Spleen (tissue), 11 donors: ENCODE measurements around the gene SLC16A1. TPM values are rescaled to one million over a fixed set of nuclear protein-coding genes. Genes with fewer than 3 reads are reported as not detected.
A peak's percentile ranks its signal among the peaks of the same experiment; 100 is the strongest.
"Not testable (repeated sequence)": the region's sequence is repeated elsewhere in the genome, so short reads cannot be mapped to it uniquely, and the experiment has no call there.

Experiments
- DNase-seq: peaks from one replicate; pipeline ENCODE4 v3.0.0-alpha.2; 2020
- H3K27ac ChIP-seq, 8 donors: fragments of 200-600 bp; sonication (generic) in 7 of 8; 1 replicate in 4 of 8; 2 replicates in 4 of 8; pipeline versions ENCODE4 v1.5.0 to v1.8.0; 2016 to 2021; ENCODE audit warnings: inconsistent platforms in 4 of 8, mild to moderate bottlenecking in 4 of 8, moderate library complexity in 1 of 8
- H3K27me3 ChIP-seq, 7 donors: fragments of 200-600 bp; sonication (generic) in 6 of 7; replicated peaks in 1 of 7; 1 replicate in 4 of 7; 2 replicates in 3 of 7; pipeline versions ENCODE4 v1.5.0 to v1.8.0; 2016 to 2021; ENCODE audit warnings: inconsistent platforms in 3 of 7, mild to moderate bottlenecking in 1 of 7
- H3K36me3 ChIP-seq, 6 donors: fragments of 200-600 bp; sonication (generic) in 5 of 6; 1 replicate in 4 of 6; 2 replicates in 2 of 6; pipeline versions ENCODE4 v1.5.0 to v1.8.0; 2016 to 2021; ENCODE audit warnings: inconsistent platforms in 2 of 6
- H3K4me1 ChIP-seq, 6 donors: fragments of 200-600 bp; sonication (generic) in 5 of 6; 1 replicate in 3 of 6; 2 replicates in 3 of 6; pipeline versions ENCODE4 v1.5.0 to v1.8.0; 2016 to 2021; ENCODE audit warnings: inconsistent platforms in 3 of 6
- H3K4me3 ChIP-seq, 8 donors: fragments of 200-600 bp; sonication (generic) in 7 of 8; 1 replicate in 4 of 8; 2 replicates in 4 of 8; pipeline versions ENCODE4 v1.5.0 to v1.8.0; 2016 to 2021; ENCODE audit warnings: inconsistent platforms in 4 of 8, mild to moderate bottlenecking in 4 of 8, moderate library complexity in 2 of 8
- H3K9me3 ChIP-seq, 8 donors: fragments of 200-600 bp; sonication (generic) in 7 of 8; 1 replicate in 4 of 8; 2 replicates in 4 of 8; pipeline versions ENCODE4 v1.5.0 to v1.8.0; 2016 to 2021; ENCODE audit warnings: inconsistent platforms in 4 of 8
- POLR2A ChIP-seq, 3 donors: fragments of 450-650 bp; IDR thresholded peaks; one replicate each; pipeline ENCODE4 v1.5.1; 2017; ENCODE audit warnings: antibody characterized with exemption in 3 of 3, mild to moderate bottlenecking in 1 of 3
- POLR2AphosphoS5 ChIP-seq, 3 donors: sonication (generic); formaldehyde crosslinking; IDR thresholded peaks; one replicate each; pipeline ENCODE4 v1.5.1; 2017; ENCODE audit warnings: antibody characterized with exemption in 3 of 3
- WGBS, 5 donors: extraction: QIAGEN DNeasy Blood & Tissue Kit in 3 of 5; methylation state at CpG; one replicate each; pipeline versions ENCODE4 v1.1.5 to v1.1.7; 2013 to 2018; 5-methylcytosine and 5-hydroxymethylcytosine counted together
- intact Hi-C: fragments of 100-400 bp; cut with DNase I; formaldehyde crosslinking; loops from one replicate; pipeline ENCODE4 v1.15.0; 2023; ENCODE audit warnings: low total_unique reads
- polyA plus RNA-seq, 3 donors: library from polyadenylated mRNA; stranded (reverse); fragments of 200-250 nt; gene quantifications; one replicate each; pipeline ENCODE4 v1.2.1, GENCODE V29; 2013
- total RNA-seq, 7 donors: library from RNA; depleted of rRNA in 3 of 7; stranded (reverse); fragments of >200 nt in 3 of 7; fragmentation: NEBNext Ultra II Directional in 4 of 7; extraction: Animal tissue kit (Norgen Biotek cat#: 25700) in 4 of 7; gene quantifications; one replicate each; pipeline versions ENCODE4 v1.1.0 to v1.2.1, GENCODE V29; 2016 to 2021
- TF ChIP-seq, protein P1 (sequence below), 11 experiments: fragments of 200-600 bp in 7 of 11; fragments of 450-650 bp in 4 of 11; sonication (generic) in 4 of 11; IDR thresholded peaks in 8 of 11; conservative IDR thresholded peaks in 3 of 11; 1 replicate in 7 of 11; 2 replicates in 4 of 11; pipeline versions ENCODE4 v1.4.0 to v1.8.0; 2016 to 2021; ENCODE audit warnings: antibody characterized with exemption in 11 of 11, inconsistent platforms in 4 of 11, mild to moderate bottlenecking in 1 of 11
- donor health status: healthy with polysubstance abuse.
- donor health status: DM: no; HTN: no; CAD: no; lungs with moderate emphysema.
- donor health status: DM: no; HTN: no; CAD: no.
- donor health status: Bipolar disorder and iron deficiency.
- donor health status: healthy.
- donor health status: DM: no; HTN: no; CAD: no.
- donor health status: DM: yes; HTN: yes; CAD: no.

The SLC16A1 gene
- total and polyA plus RNA-seq, 10 donors: 2.9 to 24.6 (median 18.2) TPM

DNA sequence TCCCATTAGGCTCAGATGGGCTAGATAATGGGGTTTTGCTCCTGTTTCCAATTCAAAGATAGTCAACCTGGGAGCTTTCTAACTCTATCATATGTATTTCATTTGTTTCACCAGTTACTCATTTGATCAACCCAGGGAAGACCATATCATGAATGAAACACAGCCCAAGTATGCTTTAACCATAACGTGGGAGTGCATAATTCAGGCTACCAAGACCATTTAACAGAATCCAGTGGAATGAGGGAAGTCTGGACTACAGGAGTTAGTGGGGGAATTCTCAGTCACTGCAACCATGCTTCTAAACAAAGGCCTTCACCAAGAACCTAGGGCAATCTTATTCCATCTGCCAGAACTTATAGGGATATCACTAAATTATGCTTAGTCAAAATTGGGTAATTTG, 15.0 kb upstream of the SLC16A1 start:
- Histone ChIP-seq H3K9me3 (no peaks in the 10 kb centered on the region), H3K4me3 (no peak overlapping the region), H3K36me3 (peaks cover 0 to 54% (median 13%) of the 10 kb centered on the region in 6 donors), H3K4me1 (no peaks in the 10 kb centered on the region), H3K27ac (no peak overlapping the region), H3K27me3 (no peaks in the 10 kb centered on the region)
- TF ChIP-seq POLR2A (IDR thresholded peaks at IDR 0.05) (no peak), POLR2AphosphoS5 (IDR thresholded peaks at IDR 0.05) (no peak)
- TF ChIP-seq, protein P1, sequence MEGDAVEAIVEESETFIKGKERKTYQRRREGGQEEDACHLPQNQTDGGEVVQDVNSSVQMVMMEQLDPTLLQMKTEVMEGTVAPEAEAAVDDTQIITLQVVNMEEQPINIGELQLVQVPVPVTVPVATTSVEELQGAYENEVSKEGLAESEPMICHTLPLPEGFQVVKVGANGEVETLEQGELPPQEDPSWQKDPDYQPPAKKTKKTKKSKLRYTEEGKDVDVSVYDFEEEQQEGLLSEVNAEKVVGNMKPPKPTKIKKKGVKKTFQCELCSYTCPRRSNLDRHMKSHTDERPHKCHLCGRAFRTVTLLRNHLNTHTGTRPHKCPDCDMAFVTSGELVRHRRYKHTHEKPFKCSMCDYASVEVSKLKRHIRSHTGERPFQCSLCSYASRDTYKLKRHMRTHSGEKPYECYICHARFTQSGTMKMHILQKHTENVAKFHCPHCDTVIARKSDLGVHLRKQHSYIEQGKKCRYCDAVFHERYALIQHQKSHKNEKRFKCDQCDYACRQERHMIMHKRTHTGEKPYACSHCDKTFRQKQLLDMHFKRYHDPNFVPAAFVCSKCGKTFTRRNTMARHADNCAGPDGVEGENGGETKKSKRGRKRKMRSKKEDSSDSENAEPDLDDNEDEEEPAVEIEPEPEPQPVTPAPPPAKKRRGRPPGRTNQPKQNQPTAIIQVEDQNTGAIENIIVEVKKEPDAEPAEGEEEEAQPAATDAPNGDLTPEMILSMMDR (IDR thresholded peaks at IDR 0.05 in 8 of 11, conservative IDR thresholded peaks at IDR 0.05 in 3 of 11): no peak
- WGBS, 5 donors: 85 to 95% (median 89%) methylated on average over 1 of the region's 1 CpG
- DNase-seq: no peak
- intact Hi-C loops: no loop called here

DNA sequence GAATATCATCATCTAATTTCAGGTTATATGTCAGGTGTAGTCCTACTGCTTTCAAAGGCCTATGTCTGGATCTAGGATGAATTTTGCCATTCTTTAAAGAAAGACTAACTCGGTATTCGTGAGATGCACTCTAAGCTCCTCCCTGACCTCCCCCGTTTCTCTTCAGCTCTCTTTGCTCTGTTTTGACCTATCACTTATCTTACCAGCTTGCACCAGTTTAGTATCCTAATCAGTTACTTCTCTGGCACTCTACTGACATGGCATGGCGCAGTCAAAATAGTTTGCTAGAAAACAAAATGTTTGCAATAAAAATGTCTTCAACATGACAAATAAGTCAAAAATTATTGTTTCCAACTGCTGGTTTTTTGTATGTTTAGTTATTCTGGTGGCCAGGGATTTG, 8.4 kb upstream of the SLC16A1 start:
- peaks cover 0 to 92% (median 27%) of the 10 kb centered on the region in 6 donors for H3K36me3 ChIP-seq

DNA sequence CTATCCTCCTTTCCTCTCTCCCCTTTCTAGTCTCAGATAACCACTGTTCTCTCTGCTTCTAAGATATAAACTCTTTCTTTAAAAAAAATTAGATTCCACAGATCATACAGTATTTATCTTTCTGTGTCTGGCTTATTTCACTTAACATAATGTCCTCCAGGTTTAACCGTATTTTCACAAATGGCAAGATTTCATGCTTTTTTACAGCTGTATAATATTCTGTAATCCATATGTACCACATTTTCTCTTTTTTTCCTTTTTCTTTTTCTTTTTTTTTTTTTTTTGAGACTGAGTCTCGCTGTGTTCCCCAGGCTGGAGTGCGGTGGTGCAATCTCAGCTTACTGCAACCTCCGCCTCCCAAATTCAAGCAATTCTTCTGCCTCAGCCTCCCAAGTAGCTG, 5.1 kb upstream of the SLC16A1 start:
- intact Hi-C loops: no loop called here
- 97 to 100% (median 98%) methylated on average over 4 of the region's 4 CpGs for WGBS, 5 donors
- Histone ChIP-seq H3K4me1 (peaks cover 16 to 46% (median 30%) of the 10 kb centered on the region in 6 donors), H3K27me3 (no peaks in the 10 kb centered on the region), H3K36me3 (peaks cover 0 to 60% (median 14%) of the 10 kb centered on the region in 6 donors), H3K27ac (no peak overlapping the region), H3K4me3 (no peak overlapping the region), H3K9me3 (no peaks in the 10 kb centered on the region)
- no peak for DNase-seq
- TF ChIP-seq, protein P1 (IDR thresholded peaks at IDR 0.05 in 8 of 11, conservative IDR thresholded peaks at IDR 0.05 in 3 of 11): no peak
- TF ChIP-seq POLR2A (IDR thresholded peaks at IDR 0.05) (no peak), POLR2AphosphoS5 (IDR thresholded peaks at IDR 0.05) (no peak)

More for the DNA sequence above, 8.4 kb upstream of the SLC16A1 start:
- no peak overlapping the region for H3K4me3 ChIP-seq
- intact Hi-C loops: no loop called here
- TF ChIP-seq, protein P1 (IDR thresholded peaks at IDR 0.05 in 8 of 11, conservative IDR thresholded peaks at IDR 0.05 in 3 of 11): no peak
- TF ChIP-seq POLR2A (IDR thresholded peaks at IDR 0.05) (no peak), POLR2AphosphoS5 (IDR thresholded peaks at IDR 0.05) (no peak)
- 94 to 96% (median 95%) methylated on average over 4 of the region's 4 CpGs for WGBS, 5 donors
- H3K4me1 ChIP-seq: peaks cover 0 to 17% (median 6%) of the 10 kb centered on the region in 6 donors
- no peak overlapping the region for H3K27ac ChIP-seq
- no peaks in the 10 kb centered on the region for H3K9me3 ChIP-seq
- H3K27me3 ChIP-seq: no peaks in the 10 kb centered on the region
- DNase-seq: no peak

DNA sequence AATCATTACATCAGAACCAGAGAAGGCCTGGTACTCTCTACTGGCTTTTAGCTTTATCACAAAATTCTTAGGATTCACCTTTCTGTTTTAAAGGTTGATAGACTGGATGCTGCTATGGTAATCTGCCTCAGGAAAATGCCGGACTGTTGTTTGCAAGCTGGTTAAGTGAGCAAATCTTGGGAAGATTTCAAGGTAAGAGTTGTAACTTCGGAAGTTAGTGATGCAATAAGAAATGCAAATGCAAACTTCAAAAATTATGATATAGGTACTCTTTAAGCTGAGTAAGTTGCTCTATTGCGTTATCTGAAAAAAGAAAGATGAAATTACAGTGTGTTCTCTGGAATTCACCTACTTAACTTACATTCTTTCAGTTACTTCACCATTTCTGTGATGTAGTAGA, 4.4 kb upstream of the SLC16A1 start:
- H3K27ac ChIP-seq: no peak overlapping the region
- intact Hi-C loops: no loop called here
- WGBS, 5 donors: 79 to 93% (median 84%) methylated on average over 3 of the region's 3 CpGs

DNA sequence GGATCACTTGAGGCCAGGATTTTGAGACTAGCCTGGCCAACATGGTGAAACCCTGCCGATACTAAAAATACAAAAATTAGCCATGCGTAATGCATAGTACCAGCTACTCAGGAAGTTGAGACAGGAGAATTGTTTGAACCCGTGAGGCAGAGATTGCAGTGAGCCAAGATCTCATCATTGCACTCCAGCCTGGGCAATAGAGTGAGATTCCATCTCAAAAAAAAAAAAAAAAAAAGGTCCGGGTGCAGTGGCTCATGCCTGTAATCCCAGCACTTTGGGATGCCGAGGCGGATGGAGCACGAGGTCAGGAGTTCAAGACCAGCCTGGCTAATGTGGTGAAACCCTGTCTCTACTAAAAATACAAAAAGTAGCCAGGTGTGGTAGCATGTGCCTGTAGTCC, 2.2 kb upstream of the SLC16A1 start:
- Histone ChIP-seq H3K27ac (peak overlapping the region in 5 of 8 donors; percentile 87 to 94 (median 90)), H3K4me3 (peak overlapping the region in 5 of 8 donors; percentile 59 to 82 (median 75)), H3K36me3 (peaks cover 0 to 32% (median 4%) of the 10 kb centered on the region in 6 donors), H3K4me1 (peaks cover 24 to 71% (median 43%) of the 10 kb centered on the region in 6 donors)
- H3K27me3 ChIP-seq, H3K9me3 ChIP-seq, DNase-seq, intact Hi-C loops: not testable (repeated sequence)
- 71 to 86% (median 78%) methylated on average over 7 of the region's 7 CpGs for WGBS, 5 donors

More for the DNA sequence above, 4.4 kb upstream of the SLC16A1 start:
- Histone ChIP-seq H3K36me3 (peaks cover 0 to 53% (median 10%) of the 10 kb centered on the region in 6 donors), H3K27me3 (no peaks in the 10 kb centered on the region), H3K9me3 (no peaks in the 10 kb centered on the region), H3K4me3 (no peak overlapping the region), H3K4me1 (peaks cover 16 to 51% (median 32%) of the 10 kb centered on the region in 6 donors)
- no peak for DNase-seq
- no peak for TF ChIP-seq POLR2AphosphoS5 (IDR thresholded peaks at IDR 0.05)
- TF ChIP-seq POLR2A (IDR thresholded peaks at IDR 0.05): no peak
- TF ChIP-seq, protein P1 (IDR thresholded peaks at IDR 0.05 in 8 of 11, conservative IDR thresholded peaks at IDR 0.05 in 3 of 11): no peak
